Measurements from ENCODE around the gene METAP1. TPM values are rescaled to one million over a fixed set of nuclear protein-coding genes. Genes with fewer than 3 reads are reported as not detected.
A peak's percentile ranks its signal among the peaks of the same experiment; 100 is the strongest.

The METAP1 gene
- total and polyA plus RNA-seq, 2 of the 8 experiments (the other 6 are each of a cell fraction or from before 2014, with no cell fraction given): 50.6 to 85.2 TPM

DNA sequence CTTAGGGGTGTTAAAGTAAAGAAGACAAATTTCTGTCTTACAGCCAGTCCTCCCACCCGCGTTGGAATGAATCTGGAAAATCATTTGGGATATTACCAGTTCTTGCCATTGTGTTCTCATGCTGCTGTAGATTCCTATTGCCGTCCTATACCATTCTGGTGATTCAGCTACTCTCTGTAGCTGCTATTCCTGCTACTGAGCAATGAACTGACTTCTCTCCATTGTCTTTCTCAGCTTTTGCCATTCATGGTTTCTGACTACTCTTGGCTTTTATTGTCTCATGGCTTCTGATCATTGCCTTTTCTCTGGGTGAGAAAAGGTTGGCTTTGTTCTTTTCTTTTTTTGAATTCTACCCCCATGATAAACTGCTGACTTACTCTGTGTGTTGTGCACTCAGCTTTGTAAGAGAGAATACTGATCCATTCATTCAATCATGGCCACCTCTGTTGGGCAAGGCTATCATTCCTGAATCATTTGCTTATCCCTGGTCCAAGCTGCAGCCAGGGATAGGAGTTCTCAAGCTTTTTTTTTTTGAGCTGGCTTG lies 27.7 kb upstream of the METAP1 start:
- H3K56ac ChIP-seq (replicated peaks; ENCODE audit: insufficient read length, low read depth, low read length): no peak overlapping the region
- no peaks in the 10 kb centered on the region for H3K79me2 ChIP-seq (ENCODE audit: control insufficient read depth in 1 of 2, insufficient read depth in 2 of 2, low read length in 2 of 2)
- H3K79me1 ChIP-seq (ENCODE audit: low read depth, low read length): no peaks in the 10 kb centered on the region
- H2AK5ac ChIP-seq (ENCODE audit: low read depth, low read length): no peak overlapping the region
- H3K9ac ChIP-seq (replicated peaks in 1 of 4; ENCODE audit: extremely low read depth in 1 of 4, low read depth in 3 of 4, low read length in 3 of 4): no peak overlapping the region
- H2AFZ ChIP-seq (ENCODE audit: low read length): peak overlapping the region; percentile 70; the same call in 1 of the 2 replicates
- H3K27me3 ChIP-seq (replicated peaks in 1 of 4; ENCODE audit: control insufficient read depth in 3 of 4, extremely low read depth in 1 of 4, insufficient read depth in 3 of 4, low read length in 3 of 4): no peaks in the 10 kb centered on the region
- 86% methylated on average over 3 of the region's 3 CpGs; no CpG with 5 or more reads in 1 of the 2 experiments for WGBS, 2 experiments (ENCODE audit: extremely low coverage in 1 of 2, insufficient coverage in 1 of 2, insufficient read length in 1 of 2, insufficient replicate concordance in 2 of 2, low coverage in 1 of 2, low lambda C conversion rate in 2 of 2, missing lambda C conversion rate in 1 of 2)
- no peak overlapping the region for H2BK12ac ChIP-seq (ENCODE audit: low read depth, low read length)
- ChIA-PET CTCF (ENCODE audit: partially characterized antibody) (interaction anchor here (0.7 to 2.4 kb wide), 3 partner anchors 26 to 88 kb away, joined by 3 to 7 read pairs (median 5); no protein-coding TSS in a partner anchor), POLR2A (ENCODE audit: partially characterized antibody) (interaction anchor here (0.5 to 2.7 kb wide), 2 partner anchors 27 to 38 kb away, joined by 4 to 9 read pairs; partner anchors contain the start of gene METAP1)
- H3K9me3 ChIP-seq (ENCODE audit: insufficient read depth in 2 of 2, low read depth in 1 of 2, low read length in 1 of 2): 0 out of 4 replicates have a peak, but pooled peaks cover 0 to 2% of the 10 kb centered on the region in 2 experiments
- no peak overlapping the region for H3K4me3 ChIP-seq (ENCODE audit: extremely low read depth in 1 of 4, insufficient read depth in 2 of 4, low read depth in 3 of 4, low read length in 4 of 4)
- no peaks in the 10 kb centered on the region for H4K20me1 ChIP-seq (replicated peaks in 1 of 2; ENCODE audit: control insufficient read depth in 1 of 2, insufficient read depth in 2 of 2, low read length in 2 of 2)
- no peak overlapping the region for H3K14ac ChIP-seq (ENCODE audit: insufficient read length)
- no peak overlapping the region for H2BK120ac ChIP-seq (replicated peaks; ENCODE audit: low read depth, low read length)
- FAIRE-seq (no peak), DNase-seq (ENCODE audit: low read depth in 1 of 2, low spot score in 2 of 2) (no peak)
- no peak overlapping the region for H3K4me2 ChIP-seq (ENCODE audit: insufficient read depth in 1 of 2, low read depth in 2 of 2, low read length in 2 of 2)
- H3K4me1 ChIP-seq (replicated peaks in 1 of 4; ENCODE audit: control insufficient read depth in 3 of 4, insufficient read depth in 4 of 4, low read length in 3 of 4): no peaks in the 10 kb centered on the region; a peak in 1 of 7 replicates
- H4K8ac ChIP-seq (ENCODE audit: extremely low read depth, insufficient read depth, low read length): no peak overlapping the region
- no peak overlapping the region for H2BK15ac ChIP-seq (ENCODE audit: low read length)
- H3K23me2 ChIP-seq (ENCODE audit: low read depth, low read length): no peaks in the 10 kb centered on the region
- no peak overlapping the region for H3K18ac ChIP-seq (ENCODE audit: extremely low read depth, low read length)
- no peak overlapping the region for H3K27ac ChIP-seq (ENCODE audit: low read depth, low read length)
- TF ChIP-seq NANOG (IDR thresholded peaks at IDR 0.05; ENCODE audit: insufficient read depth, low read depth, low read length, poor library complexity, severe bottlenecking) (no peak), SAP30 (IDR thresholded peaks at IDR 0.05; ENCODE audit: insufficient read depth, insufficient replicate concordance, low read length) (no peak), RXRA (IDR thresholded peaks at IDR 0.05; ENCODE audit: insufficient read depth, low read depth, low read length) (no peak), NRF1 (IDR thresholded peaks at IDR 0.05; ENCODE audit: low read depth, low read length) (no peak)
- TF ChIP-seq, protein P1, sequence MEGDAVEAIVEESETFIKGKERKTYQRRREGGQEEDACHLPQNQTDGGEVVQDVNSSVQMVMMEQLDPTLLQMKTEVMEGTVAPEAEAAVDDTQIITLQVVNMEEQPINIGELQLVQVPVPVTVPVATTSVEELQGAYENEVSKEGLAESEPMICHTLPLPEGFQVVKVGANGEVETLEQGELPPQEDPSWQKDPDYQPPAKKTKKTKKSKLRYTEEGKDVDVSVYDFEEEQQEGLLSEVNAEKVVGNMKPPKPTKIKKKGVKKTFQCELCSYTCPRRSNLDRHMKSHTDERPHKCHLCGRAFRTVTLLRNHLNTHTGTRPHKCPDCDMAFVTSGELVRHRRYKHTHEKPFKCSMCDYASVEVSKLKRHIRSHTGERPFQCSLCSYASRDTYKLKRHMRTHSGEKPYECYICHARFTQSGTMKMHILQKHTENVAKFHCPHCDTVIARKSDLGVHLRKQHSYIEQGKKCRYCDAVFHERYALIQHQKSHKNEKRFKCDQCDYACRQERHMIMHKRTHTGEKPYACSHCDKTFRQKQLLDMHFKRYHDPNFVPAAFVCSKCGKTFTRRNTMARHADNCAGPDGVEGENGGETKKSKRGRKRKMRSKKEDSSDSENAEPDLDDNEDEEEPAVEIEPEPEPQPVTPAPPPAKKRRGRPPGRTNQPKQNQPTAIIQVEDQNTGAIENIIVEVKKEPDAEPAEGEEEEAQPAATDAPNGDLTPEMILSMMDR (IDR thresholded peaks at IDR 0.05; ENCODE audit: control extremely low read depth in 1 of 3, insufficient read depth in 1 of 3, low read depth in 1 of 3, low read length in 3 of 3): no peak
- H3K36me3 ChIP-seq (ENCODE audit: control insufficient read depth in 2 of 4, insufficient read depth in 4 of 4, low read length in 3 of 4): no peaks in the 10 kb centered on the region
- H4K5ac ChIP-seq (ENCODE audit: insufficient read length, low read depth, low read length): no peak overlapping the region
- H4K91ac ChIP-seq (replicated peaks; ENCODE audit: insufficient read length, low read length): no peak overlapping the region
- H3K4ac ChIP-seq (replicated peaks; ENCODE audit: insufficient read length, low read depth, low read length): no peak overlapping the region
- H2BK20ac ChIP-seq (ENCODE audit: low read length): no peak overlapping the region
- H3K23ac ChIP-seq (ENCODE audit: insufficient read length): no peak overlapping the region
- H2BK5ac ChIP-seq (ENCODE audit: low read depth, low read length): no peak overlapping the region
